Measurements from ENCODE around the gene UGDH. TPM values are rescaled to one million over a fixed set of nuclear protein-coding genes. Genes with fewer than 3 reads are reported as not detected.

The UGDH gene
- total and polyA plus RNA-seq, 2 experiments from 2014 or later = 223 to 374 TPM

GRCh38 chr4:39486221-39486804 is 40.9 kb downstream of the UGDH start:
- no peaks in the 10 kb centered on the region for H3K9me3 ChIP-seq (ENCODE audit: low read depth)
- H3K79me2 ChIP-seq = no peaks in the 10 kb centered on the region
- no peak overlapping the region for H3K4me2 ChIP-seq
- H3K27ac ChIP-seq = peak overlapping the region; percentile 15
- H3K4me1 ChIP-seq (ENCODE audit: insufficient read depth) = peaks cover 20% of the 10 kb centered on the region
- H4K20me1 ChIP-seq (ENCODE audit: insufficient read depth, poor library complexity, severe bottlenecking) = no peaks in the 10 kb centered on the region
- no peak for TF ChIP-seq EZH2 (IDR thresholded peaks at IDR 0.05; ENCODE audit: borderline replicate concordance)
- TF ChIP-seq CTCF (IDR thresholded peaks at IDR 0.05; ENCODE audit: poor library complexity) = no peak
- TF ChIP-seq EZH2phosphoT487 (IDR thresholded peaks at IDR 0.05; ENCODE audit: low read depth, severe bottlenecking, unreplicated experiment) = no peak
- H3K4me3 ChIP-seq = no peak overlapping the region
- H3K9me2 ChIP-seq (replicated peaks; ENCODE audit: insufficient read depth) = no peaks in the 10 kb centered on the region
- no peaks in the 10 kb centered on the region for H3K36me3 ChIP-seq (replicated peaks; ENCODE audit: insufficient read depth, low read depth)
- WGBS (ENCODE audit: low lambda C conversion rate, missing lambda C conversion rate) = 93% methylated on average over 10 of the region's 10 CpGs
- H3K27me3 ChIP-seq = no peaks in the 10 kb centered on the region
- no peak for DNase-seq (ENCODE audit: low spot score)
- H2AFZ ChIP-seq = no peak overlapping the region

- Histone ChIP-seq H3K4me2 (no peak overlapping the region), H4K20me1 (ENCODE audit: insufficient read depth, poor library complexity, severe bottlenecking) (no peaks in the 10 kb centered on the region), H3K36me3 (replicated peaks; ENCODE audit: insufficient read depth, low read depth) (no peaks in the 10 kb centered on the region), H3K79me2 (no peaks in the 10 kb centered on the region), H3K27me3 (no peaks in the 10 kb centered on the region), H3K4me3 (no peak overlapping the region), H3K9me2 (replicated peaks; ENCODE audit: insufficient read depth) (no peaks in the 10 kb centered on the region), H3K4me1 (ENCODE audit: insufficient read depth) (peaks cover 20% of the 10 kb centered on the region), H2AFZ (no peak overlapping the region), H3K9me3 (ENCODE audit: low read depth) (no peaks in the 10 kb centered on the region), H3K27ac (no peak overlapping the region)
- 86% methylated on average over 6 of the region's 6 CpGs for WGBS (ENCODE audit: low lambda C conversion rate, missing lambda C conversion rate)
- no peak for DNase-seq (ENCODE audit: low spot score)
- TF ChIP-seq CTCF (IDR thresholded peaks at IDR 0.05; ENCODE audit: poor library complexity) (no peak), EZH2 (IDR thresholded peaks at IDR 0.05; ENCODE audit: borderline replicate concordance) (no peak), EZH2phosphoT487 (IDR thresholded peaks at IDR 0.05; ENCODE audit: low read depth, severe bottlenecking, unreplicated experiment) (no peak)
These were observed 42.5 kb downstream of the UGDH start for GRCh38 chr4:39484582-39485272.

GRCh38 chr4:39480902-39481695 is 46.1 kb downstream of the UGDH start:
- no peaks in the 10 kb centered on the region for H3K9me3 ChIP-seq (ENCODE audit: low read depth)
- DNase-seq (ENCODE audit: low spot score) = no peak
- H3K4me2 ChIP-seq = no peak overlapping the region
- 91% methylated on average over 21 of the region's 21 CpGs for WGBS (ENCODE audit: low lambda C conversion rate, missing lambda C conversion rate)
- no peaks in the 10 kb centered on the region for H3K4me1 ChIP-seq (ENCODE audit: insufficient read depth)
- TF ChIP-seq CTCF (IDR thresholded peaks at IDR 0.05; ENCODE audit: poor library complexity) = no peak
- no peak for TF ChIP-seq EZH2 (IDR thresholded peaks at IDR 0.05; ENCODE audit: borderline replicate concordance)
- H3K27me3 ChIP-seq = no peaks in the 10 kb centered on the region
- H3K9me2 ChIP-seq (replicated peaks; ENCODE audit: insufficient read depth) = no peaks in the 10 kb centered on the region
- H4K20me1 ChIP-seq (ENCODE audit: insufficient read depth, poor library complexity, severe bottlenecking) = no peaks in the 10 kb centered on the region
- no peak overlapping the region for H3K27ac ChIP-seq
- no peak overlapping the region for H2AFZ ChIP-seq
- no peak overlapping the region for H3K4me3 ChIP-seq
- H3K79me2 ChIP-seq = no peaks in the 10 kb centered on the region
- H3K36me3 ChIP-seq (replicated peaks; ENCODE audit: insufficient read depth, low read depth) = no peaks in the 10 kb centered on the region

Measured in hepatocyte (in vitro differentiated cells).